GM19455 (cell line): ENCODE data around the gene TTYH1.
"Not testable (repeated sequence)": the region's sequence is repeated elsewhere in the genome, so short reads cannot be mapped to it uniquely, and the experiment has no call there.

Source experiments
- ATAC-seq: cut with Tn5 transposase; IDR thresholded peaks from one replicate; pipeline ENCODE4 v1.9.1; 2021; ENCODE audit not compliant: unreplicated experiment

The TTYH1 gene

GRCh38 chr19:54439174-54439851 is 24.0 kb downstream of the TTYH1 start:
- no peak for ATAC-seq

- no peak for ATAC-seq
These were observed 25.4 kb downstream of the TTYH1 start for GRCh38 chr19:54440641-54441040.

- no peak for ATAC-seq
These were observed 29.5 kb downstream of the TTYH1 start for GRCh38 chr19:54444737-54445136.

DNA sequence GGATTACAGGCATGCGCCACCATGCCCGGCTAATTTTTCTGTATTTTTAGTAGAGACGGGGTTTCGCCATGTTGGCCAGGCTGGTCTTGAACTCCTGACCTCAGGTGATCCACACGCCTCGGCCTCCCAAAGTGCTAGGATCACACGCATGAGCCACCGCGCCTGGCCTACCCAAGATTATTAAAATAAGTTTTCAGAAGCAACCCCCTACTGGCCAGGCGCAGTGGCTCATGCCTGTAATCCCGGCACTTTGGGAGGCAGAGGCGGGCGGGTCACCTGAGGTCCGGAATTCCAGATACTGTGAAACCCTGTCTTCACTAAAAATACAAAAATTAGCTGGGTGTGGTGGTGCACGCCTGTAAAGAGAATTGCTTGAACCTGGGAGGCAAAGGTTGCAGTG is 31.1 kb downstream of the TTYH1 start:
- not testable (repeated sequence) for ATAC-seq

DNA sequence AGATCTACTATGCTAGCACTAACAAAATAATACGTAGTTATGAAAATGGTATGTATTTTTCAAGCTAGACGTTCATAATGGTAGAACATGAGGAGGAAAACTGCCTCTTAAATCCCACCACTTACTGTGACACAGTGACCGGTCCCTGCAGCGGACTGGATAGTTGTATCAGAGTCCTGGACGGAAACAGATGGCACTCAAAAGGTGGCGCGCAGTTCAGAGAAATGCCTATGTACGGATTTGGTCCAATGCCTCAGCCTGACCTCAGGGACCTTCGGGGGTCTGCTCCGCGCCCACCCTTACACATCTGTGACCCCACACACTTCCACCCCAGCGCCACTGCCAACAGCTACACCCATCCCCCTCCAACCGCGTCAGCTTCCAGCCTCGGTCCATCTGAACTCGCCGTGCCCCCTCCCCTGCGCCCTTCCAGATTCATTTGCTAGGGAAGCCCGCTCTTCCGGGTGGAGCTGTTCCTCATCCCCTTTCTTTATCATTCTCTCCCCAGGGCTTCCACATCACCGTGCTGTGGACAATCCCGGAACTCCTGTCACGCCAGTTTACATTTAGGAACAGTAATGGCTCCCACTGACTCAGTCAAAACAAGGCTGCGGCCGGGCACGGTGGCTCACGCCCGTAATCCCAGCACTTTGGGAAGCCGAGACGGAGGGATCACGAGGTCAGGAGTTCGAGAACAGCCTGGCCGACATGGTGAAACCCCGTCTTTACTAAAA is 32.9 kb downstream of the TTYH1 start:
- ATAC-seq: no peak

DNA sequence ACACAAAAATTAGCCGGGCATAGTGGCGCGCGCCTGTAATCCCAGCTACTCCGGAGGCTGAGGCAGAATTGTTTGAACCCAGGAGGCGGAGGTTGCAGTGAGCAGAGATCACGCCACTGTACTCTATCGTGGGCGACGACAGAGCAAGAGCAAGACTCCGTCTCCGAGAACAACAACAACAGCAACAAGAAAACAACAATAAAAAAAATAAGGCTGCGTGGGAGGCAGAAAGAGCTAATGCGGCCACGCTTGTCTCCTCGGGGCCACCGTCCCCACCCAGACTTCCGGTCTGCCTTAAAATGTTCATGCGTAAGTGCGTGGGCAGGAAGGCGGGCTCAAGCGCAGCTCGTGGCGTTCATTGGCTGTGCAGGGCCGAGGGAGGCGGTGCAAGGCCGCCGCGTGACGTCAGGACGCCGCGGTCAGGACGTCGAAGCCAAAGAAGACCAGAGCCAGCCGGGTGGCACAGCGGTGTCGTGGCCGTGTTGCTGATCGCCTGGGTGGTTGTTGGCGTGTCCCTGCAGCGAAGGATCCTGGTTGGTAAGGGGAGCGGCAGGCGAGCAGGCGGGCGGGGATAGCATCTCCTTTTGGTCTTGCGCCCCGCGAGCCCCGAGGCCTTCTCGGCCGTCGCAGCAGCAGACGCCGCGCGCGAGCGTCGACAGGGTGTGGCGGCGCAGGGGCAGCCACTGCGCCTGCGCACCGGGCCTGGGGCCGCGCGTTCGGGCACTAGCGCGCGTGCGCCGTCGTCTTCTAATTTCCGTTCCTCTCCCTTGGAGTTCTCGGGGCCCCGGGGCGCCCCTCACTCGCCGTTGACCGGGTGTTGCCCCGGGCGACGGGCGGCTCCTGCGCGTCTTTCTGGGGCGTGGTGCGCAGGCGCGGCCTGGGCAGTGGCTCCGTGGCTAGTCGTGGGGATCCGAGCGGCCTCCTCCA is 33.8 kb downstream of the TTYH1 start, which contains the start of gene LENG8:
Gene LENG8, plus strand, starts transcription at position 426 of the 927 bp plus-strand sequence. CDS start 2,146 bp downstream, outside the sequence.
- ATAC-seq: peak; percentile 84

GRCh38 chr19:54449701-54450069 is 34.4 kb downstream of the TTYH1 start:
- ATAC-seq: no peak

GRCh38 chr19:54451331-54451871 is 36.1 kb downstream of the TTYH1 start:
- no peak for ATAC-seq

DNA sequence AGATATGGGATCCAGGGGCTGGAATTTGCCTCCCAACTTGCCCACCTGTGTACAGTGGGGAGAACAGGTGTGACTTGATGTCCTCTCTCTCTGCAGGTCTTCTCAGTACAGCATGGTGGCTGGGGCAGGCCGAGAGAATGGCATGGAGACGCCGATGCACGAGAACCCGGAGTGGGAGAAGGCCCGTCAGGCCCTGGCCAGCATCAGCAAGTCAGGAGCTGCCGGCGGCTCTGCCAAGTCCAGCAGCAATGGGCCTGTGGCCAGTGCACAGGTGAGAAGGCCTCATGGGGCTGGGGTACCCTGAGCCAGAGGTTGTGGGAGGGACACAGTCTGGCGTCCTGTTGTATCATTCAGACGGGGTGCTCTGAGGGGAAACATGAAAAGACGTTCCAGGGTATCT is 36.7 kb downstream of the TTYH1 start:
- no peak for ATAC-seq

- ATAC-seq: no peak
These were observed 37.4 kb downstream of the TTYH1 start for GRCh38 chr19:54452626-54453025.

DNA sequence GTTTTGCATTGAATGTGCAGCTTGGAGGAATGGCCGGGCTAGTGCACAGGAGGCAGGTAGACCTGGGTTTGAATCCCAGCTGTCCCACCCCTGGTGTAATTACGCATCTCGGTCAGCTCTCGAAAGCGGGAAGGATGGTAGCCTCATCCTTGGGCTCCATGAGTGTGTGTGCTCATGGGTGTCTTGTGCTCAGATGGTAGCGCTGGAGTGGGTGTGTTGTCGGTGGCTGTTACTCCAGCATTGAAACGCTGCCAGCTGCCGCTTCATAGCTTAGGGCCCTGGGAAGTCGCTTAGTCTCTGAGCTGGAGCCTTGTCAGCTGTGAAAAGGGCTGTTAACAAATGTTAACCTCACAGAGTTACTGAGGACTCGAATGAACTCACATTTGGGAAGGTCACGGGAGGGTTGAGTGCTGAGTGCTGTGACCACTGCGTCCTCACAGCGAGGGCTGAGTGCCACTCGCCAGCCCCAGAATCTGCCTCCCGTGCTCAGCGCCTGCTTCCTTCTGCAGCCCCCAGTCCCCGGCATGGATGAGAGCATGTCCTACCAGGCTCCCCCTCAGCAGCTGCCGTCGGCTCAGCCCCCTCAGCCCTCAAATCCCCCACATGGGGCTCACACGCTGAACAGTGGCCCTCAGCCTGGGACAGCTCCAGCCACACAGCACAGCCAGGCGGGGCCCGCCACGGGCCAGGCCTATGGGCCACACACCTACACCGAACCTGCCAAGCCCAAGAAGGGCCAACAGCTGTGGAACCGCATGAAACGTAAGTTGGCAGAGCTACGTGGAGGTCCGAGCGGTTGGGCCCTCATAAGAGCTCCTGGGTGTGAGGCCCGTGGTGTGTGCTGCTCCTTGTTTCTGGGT is 38.9 kb downstream of the TTYH1 start:
- ATAC-seq: no peak

- no peak for ATAC-seq
These were observed 39.8 kb downstream of the TTYH1 start for GRCh38 chr19:54454781-54455675.

GRCh38 chr19:54455786-54456422 is 40.6 kb downstream of the TTYH1 start:
- ATAC-seq: no peak

- no peak for ATAC-seq
These were observed 41.4 kb downstream of the TTYH1 start for GRCh38 chr19:54456423-54457373.

DNA sequence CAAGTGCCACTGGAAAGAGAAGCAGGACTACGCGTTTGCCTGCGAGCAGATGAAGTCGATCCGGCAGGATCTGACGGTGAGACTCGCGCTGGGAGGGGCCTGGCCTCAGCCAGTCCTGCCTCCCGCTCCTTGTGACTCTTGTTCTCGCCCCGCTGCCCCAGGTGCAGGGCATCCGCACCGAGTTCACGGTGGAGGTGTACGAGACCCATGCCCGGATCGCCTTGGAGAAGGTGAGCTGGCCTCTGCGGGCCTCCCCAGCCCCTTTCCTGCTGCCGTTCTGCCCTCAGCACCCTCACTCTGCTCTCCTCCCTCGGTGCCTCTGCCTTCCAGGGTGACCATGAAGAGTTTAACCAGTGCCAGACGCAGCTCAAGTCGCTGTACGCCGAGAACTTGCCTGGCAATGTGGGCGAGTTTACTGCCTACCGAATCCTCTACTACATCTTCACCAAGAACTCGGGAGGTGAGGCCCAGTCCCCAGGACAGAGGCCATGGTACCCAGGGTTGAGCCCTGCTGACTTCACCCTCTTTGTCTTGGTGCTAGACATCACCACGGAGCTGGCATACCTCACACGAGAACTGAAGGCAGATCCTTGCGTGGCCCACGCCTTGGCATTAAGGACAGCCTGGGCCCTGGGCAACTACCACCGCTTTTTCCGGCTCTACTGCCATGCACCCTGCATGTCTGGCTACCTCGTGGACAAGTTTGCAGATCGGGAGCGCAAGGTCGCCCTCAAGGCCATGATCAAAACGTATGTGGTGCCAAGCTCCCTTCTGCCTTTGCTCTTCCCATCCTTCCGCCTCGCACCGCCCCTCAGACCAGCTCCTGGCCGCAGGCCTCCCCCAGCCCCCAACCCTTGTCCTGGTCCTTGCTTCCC is 42.7 kb downstream of the TTYH1 start:
- ATAC-seq: no peak

DNA sequence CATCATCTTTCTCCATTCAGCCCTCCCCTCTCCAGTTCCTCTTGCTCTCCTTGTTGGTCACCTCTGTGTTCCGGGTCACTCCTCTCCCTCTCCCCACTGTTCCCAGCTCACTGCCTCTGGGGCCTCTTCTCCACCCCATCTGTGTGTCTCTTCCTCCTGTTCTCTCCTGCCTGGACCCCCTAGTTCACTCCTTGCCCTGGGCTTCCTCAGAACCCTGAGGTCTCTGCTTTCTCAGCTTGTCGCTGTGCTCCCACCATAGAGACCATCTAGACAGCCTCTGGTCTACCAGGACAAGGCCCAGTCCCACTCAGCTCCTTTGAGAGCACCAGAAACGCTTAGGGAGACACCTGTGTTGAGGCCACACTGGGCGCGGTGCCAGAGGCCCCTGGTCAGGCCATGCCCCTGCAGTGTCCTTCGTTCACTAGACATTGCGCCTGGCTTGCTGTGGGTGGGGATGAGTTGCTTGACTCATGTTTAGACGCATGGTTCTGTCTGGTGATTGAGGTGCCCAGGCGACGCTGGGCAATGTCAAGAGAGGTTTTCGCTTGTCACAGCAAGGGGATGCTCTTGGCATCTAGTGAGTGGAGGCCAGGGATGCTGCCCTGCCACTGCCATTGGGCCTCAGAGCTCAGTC is 43.5 kb downstream of the TTYH1 start:
- no peak for ATAC-seq
